ENCODE data around the gene TJP1. TPM values are rescaled to one million over a fixed set of nuclear protein-coding genes. Genes with fewer than 3 reads are reported as not detected.
"Not testable (repeated sequence)": the region's sequence is repeated elsewhere in the genome, so short reads cannot be mapped to it uniquely, and the experiment has no call there.

The TJP1 gene
- total RNA-seq, 1 donor from 2014 or later: 138 TPM

GRCh38 chr15:29727871-29728270 lies 94.4 kb downstream of the TJP1 start:
- DNase-seq (ENCODE audit: low spot score): no peak
- intact Hi-C loops (cut with DNase I): no loop called here

GRCh38 chr15:29726553-29726952 lies 95.7 kb downstream of the TJP1 start:
- no peak for DNase-seq (ENCODE audit: low spot score)
- intact Hi-C loops (cut with DNase I): no loop called here

GRCh38 chr15:29724026-29724425 lies 98.2 kb downstream of the TJP1 start:
- DNase-seq (ENCODE audit: low spot score): no peak
- intact Hi-C loops (cut with DNase I): no loop called here

GRCh38 chr15:29713784-29714183 lies 108.5 kb downstream of the TJP1 start:
- no peak for DNase-seq (ENCODE audit: low spot score)
- intact Hi-C loops (cut with DNase I): no loop called here

DNA sequence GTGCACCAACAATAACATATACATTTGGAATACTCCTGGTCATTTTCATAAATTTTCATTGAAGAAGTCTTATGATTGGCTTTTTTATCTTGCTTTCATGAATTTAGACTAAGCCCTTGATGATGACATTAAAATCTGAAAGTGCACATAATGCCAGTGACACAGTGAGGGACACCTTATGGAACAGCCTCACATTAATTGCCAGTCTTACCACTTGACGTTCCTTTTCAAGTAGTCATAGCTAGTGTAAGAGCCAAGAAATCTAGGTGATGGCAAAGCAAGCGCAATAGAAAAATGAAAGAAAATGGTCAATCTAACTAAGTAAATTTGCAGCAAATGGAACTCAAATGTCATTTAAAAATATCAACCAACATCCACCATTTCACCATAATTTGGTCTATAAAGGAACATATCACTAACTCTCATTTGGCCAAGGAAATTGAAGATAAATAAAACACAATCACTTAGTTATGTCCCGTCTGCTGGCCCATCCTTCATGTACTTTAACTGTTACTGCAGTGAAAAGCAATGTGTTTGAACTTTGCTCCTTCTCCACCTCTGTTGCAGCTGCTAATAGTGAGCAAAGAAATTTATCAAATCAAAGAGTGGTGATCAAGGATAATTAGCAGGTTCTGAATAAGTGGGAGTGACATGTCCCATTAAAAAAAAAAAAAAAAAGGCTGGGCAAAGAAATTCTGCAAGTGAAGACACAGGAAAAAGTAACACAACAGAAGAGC lies 110.0 kb downstream of the TJP1 start:
- DNase-seq (ENCODE audit: low spot score): no peak
- intact Hi-C loops (cut with DNase I): no loop called here

DNA sequence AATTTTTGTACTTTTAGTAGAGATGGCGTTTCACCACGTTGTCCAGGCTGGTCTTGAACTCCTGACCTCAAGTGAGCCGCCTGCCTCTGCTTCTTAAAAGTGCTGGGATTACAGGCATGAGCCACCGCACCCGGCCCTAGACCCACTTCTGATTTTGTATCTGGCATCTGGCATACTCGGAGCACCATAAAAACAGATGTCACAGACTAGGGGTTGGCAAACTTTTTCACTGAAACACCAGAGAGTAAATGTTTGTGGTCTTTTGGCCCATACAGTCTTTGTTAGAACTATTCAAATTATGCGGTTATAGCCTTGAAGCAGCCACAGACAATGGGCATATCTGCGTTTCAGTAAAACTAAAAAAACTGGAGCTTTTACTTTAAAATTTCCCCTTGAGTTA lies 110.7 kb downstream of the TJP1 start:
- intact Hi-C loops (cut with DNase I): no loop called here
- DNase-seq (ENCODE audit: low spot score): no peak

GRCh38 chr15:29708519-29708918 lies 113.7 kb downstream of the TJP1 start:
- DNase-seq (ENCODE audit: low spot score): no peak
- intact Hi-C loops (cut with DNase I): no loop called here

DNA sequence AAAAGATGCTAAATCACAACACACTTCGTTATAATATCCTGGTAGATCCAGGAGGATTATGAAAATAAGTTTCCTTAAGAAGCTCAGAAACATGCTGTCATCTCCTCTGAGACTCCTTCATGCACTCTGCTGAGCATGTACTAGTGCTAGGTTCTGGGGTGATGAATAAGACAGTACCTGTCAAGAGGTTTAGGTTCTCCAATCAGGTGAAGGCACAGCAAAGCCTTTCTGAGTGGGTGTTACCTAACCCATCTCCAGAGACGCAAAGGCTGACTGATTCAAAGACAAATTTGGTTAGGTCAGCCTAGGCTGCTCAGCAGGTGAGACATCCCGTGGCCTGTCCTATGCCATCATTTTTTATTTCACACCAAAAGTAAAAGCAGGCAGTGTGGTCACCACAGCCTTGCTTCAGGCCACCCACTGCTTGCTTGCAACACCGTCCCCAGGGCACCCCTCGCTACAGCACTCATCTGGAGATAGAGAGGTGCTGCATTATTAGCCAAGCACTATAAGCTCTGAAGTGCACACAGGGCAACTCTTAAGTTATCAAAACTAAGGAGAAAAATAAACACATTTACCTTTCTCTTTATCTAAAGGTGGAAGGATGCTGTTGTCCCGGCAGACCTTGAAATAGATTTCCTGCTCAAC lies 117.2 kb downstream of the TJP1 start:
- no peak for DNase-seq (ENCODE audit: low spot score)
- intact Hi-C loops (cut with DNase I): no loop called here

- intact Hi-C loops (cut with DNase I): no loop called here
- DNase-seq (ENCODE audit: low spot score): no peak
These were observed 121.1 kb downstream of the TJP1 start for GRCh38 chr15:29701151-29701550.

DNA sequence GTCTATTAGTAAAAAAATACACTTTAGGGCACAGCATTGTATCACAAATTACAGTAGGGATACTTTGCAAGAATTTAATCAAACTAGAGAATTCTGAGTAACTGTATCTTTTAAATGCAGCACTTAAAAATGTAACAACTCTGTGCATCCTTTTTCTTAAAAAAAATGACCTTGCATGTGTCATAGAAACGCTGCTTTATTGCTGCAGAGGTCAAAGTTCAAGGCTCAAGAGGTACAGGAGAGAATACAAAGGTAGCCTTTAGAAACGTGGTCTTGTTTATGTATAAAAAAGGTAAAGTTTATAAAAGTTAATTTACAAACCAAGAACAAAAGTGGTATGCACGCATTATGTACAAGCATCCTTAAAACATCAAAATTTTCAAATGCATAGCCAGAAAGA lies 122.0 kb downstream of the TJP1 start:
- DNase-seq (ENCODE audit: low spot score): no peak
- intact Hi-C loops (cut with DNase I): no loop called here

GRCh38 chr15:29699791-29700190 lies 122.5 kb downstream of the TJP1 start:
- intact Hi-C loops (cut with DNase I): no loop called here
- DNase-seq (ENCODE audit: low spot score): no peak

DNA sequence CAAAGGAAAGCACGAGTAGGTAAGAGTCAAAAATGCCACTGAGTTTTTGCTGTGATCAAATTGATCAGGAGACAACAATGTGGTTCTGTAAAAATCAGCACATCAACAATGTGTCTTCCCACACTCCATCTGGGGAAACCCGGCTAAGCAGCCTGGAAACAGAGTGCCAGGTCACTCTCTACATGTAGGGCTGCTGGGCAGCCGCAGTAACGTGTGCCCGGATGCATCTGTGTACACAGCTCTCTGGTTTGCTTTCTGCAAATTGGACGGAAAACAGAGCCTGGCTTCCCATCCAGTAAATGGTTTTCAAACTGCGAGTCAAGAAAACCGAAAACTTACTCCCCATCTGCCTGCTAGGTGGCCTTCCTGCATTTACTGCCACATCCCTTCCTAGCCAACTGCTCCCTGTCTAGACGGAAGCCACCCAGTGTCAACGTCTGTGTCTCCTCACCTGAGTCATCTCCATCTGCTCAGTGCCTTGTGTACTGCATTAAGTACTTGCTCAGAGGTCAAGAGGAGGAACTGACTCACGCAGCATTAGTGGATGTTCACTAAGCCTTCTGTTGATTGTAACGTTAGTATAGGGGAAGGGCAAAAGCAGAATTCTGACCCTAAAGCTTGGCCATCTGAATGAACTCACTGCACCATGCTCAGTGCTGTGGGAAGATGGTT lies 124.1 kb downstream of the TJP1 start:
- intact Hi-C loops (cut with DNase I): no loop called here
- DNase-seq (ENCODE audit: low spot score): no peak

DNA sequence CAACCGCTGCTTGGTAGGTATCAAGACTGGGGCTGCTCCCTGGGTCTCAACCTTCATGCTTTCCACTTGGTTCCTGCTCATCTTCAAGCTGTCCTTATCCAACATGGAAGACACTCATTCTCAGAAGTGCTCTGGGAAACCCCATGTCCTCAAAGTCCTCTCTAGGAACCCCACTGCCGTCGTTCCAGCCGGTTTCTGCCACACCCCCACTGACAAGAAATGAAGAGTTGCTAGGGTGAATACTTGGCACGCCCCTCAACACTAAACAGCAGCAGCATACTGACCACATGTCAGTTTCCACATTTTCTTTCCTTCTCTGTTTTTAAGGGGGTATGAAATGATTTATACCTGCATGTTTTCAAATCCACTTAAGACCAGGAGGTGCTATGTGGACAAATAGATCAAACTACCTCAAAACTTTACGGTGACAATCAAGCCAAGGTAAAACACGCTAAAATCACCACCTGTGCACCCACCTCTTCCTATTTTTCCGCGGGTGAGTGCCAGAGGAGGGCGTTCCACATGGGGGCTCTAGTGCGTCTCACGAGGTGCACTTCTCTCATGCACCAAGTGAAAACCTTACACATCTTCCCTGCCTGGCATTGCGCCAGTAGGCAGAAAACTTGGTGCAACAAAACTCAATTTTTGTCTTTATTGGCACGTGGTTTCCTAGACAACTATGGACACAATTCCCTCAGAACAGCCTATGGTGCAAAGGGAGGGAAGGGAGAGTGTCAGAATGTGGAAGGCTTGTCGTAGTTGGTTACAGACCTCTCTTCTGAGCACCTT lies 125.1 kb downstream of the TJP1 start:
- intact Hi-C loops (cut with DNase I): no loop called here

GRCh38 chr15:29696506-29696905 lies 125.8 kb downstream of the TJP1 start:
- intact Hi-C loops (cut with DNase I); DNase-seq (ENCODE audit: low spot score): not testable (repeated sequence)

More for the DNA sequence above, 125.1 kb downstream of the TJP1 start:
- DNase-seq (ENCODE audit: low spot score): no peak

DNA sequence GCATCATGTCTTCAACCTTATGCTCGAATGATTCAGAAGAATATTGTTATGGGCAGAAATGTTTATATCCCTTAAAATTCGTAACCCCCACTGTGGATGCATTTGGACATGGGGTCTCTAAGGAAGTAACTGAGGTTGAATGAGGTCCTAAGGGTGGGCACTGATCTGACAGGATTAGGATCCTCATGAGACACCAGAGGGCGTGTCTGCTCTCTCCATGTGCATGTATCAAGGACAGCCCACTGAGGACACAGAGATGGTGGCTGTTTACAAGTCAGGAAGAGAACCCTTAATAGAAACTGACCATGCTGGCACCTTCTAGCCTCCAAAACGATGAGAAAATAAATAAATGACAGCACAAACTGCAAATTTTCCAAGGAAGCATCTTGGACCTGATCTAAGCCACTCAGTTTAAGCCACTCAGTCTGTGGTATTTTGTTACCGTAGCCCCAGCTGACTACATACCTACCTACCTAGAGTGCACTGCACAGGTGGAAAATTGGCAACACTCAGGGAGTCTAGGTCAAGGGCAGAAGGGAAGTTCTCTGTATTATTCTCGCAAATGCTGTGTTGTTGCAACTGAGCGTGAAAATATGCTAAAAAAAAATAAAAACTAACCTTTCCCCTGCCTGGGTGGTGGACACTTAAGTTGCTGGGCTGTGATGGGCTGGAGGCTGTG lies 126.6 kb downstream of the TJP1 start:
- intact Hi-C loops (cut with DNase I): no loop called here
- no peak for DNase-seq (ENCODE audit: low spot score)

DNA sequence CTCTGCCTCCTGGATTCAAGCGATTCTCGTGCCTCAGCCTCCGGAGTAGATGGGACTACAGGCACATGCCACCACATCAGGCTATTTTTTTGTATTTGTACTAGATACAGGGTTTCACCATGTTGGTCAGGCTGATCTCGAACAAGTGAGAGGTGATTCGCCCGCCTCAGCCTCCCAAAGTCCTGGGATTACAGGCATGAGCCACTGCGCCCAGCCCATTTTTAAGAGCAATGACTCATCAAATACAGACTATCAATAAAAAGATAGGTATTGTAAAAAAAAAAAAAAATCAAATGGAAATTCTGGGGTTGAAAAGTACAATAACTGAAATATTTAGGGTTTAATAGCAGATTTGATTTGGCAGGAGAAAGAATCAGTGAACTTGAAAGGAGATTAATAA lies 129.0 kb downstream of the TJP1 start:
- intact Hi-C loops (cut with DNase I): no loop called here
- DNase-seq (ENCODE audit: low spot score): no peak

GRCh38 chr15:29692527-29692926 lies 129.7 kb downstream of the TJP1 start:
- intact Hi-C loops (cut with DNase I): no loop called here
- DNase-seq (ENCODE audit: low spot score): no peak

DNA sequence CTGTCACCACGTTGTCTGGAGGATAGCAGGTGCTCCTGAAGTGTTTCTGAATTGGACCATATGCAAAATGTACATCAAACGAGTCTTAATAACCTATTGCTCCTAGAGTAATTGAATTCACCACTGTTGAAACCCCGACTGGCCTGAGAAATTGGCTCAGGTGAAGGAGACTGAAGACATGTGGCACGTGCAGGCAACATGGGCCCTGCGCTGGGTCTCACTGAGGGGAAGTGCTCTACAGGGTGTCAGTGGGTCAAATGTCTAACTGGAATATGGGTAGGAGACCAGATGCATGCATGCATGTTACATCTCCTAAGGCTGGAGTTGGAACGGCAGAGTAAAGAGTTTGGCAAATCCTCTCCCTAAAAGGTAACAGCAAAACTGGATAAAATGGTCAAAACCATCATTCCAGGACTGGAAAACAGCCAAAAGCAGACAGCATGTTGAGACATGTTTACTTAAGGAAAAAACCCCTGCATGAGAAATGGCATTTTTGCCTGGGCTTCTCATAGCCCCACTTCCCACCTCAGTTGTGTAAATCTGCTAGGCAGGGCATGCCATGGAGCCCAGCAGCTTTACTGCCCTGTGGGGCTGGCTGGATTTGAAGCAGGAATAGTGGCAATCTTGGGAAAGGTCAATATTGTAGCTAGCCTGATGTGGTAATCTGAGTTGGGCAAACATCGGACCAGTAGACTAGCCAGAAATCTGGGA lies 131.3 kb downstream of the TJP1 start:
- DNase-seq (ENCODE audit: low spot score): no peak
- intact Hi-C loops (cut with DNase I): no loop called here
